Peyer's patch (tissue), 4 donors: ENCODE results near the gene UQCR11.

ENCODE experiments used
- POLR2A ChIP-seq, 2 donors: fragments of 450-650 bp; IDR thresholded peaks; one replicate each; pipeline ENCODE4 v1.5.1; 2017; ENCODE audit warnings: antibody characterized with exemption in 2 of 2, mild to moderate bottlenecking in 2 of 2, moderate library complexity in 2 of 2
- TF ChIP-seq, protein P1 (sequence below), 6 experiments: fragments of 450-650 bp in 4 of 6; fragments of 200-600 bp in 2 of 6; sonication (generic) in 1 of 6; IDR thresholded peaks; one replicate each; pipeline ENCODE4 v1.5.1; 2017 to 2019; ENCODE audit warnings: antibody characterized with exemption in 6 of 6, mild to moderate bottlenecking in 3 of 6, moderate library complexity in 1 of 6

DNA sequence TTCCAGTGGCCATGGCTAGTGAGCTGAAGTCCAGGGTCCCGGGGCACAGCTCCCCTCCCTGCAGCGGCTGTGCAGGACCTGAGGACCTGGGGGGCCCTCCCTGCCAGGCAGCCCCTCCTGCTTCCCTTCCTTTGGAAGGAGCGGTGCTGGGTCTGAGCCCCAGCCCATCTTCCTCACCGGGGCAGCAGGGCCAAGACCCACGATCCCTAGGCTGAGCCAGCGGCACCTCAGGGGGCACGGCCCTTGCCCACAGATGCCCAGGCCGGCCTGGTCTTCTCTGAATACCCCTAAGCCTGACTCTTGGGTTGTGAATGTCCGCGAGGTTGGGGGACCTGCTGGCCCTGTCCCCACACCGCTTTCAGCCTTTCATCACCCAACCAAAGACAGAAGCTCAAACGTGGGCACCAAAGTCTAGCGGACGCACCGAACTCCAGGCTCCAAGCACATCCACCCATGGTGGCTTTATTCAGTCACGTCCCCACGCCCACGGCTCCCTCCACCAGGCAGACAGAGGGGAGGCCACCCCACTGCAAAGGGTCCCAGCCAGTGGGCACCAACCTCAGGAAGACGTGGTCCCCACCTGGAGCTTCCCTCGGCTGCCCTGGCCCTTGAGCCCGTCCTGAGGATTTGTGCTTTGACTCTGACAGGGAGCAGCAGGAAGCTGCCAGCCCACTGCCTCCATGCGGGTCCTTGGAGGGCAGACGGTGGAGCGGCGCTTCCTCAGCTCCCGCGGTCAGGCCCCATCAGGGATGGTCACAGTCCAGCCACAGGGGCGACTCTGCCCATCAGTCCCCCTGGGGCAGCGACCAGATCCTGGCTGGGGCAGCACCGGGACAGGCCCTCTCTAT, 28.8 kb downstream of the UQCR11 start:
- TF ChIP-seq, protein P1, sequence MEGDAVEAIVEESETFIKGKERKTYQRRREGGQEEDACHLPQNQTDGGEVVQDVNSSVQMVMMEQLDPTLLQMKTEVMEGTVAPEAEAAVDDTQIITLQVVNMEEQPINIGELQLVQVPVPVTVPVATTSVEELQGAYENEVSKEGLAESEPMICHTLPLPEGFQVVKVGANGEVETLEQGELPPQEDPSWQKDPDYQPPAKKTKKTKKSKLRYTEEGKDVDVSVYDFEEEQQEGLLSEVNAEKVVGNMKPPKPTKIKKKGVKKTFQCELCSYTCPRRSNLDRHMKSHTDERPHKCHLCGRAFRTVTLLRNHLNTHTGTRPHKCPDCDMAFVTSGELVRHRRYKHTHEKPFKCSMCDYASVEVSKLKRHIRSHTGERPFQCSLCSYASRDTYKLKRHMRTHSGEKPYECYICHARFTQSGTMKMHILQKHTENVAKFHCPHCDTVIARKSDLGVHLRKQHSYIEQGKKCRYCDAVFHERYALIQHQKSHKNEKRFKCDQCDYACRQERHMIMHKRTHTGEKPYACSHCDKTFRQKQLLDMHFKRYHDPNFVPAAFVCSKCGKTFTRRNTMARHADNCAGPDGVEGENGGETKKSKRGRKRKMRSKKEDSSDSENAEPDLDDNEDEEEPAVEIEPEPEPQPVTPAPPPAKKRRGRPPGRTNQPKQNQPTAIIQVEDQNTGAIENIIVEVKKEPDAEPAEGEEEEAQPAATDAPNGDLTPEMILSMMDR (IDR thresholded peaks at IDR 0.05): no peak
- TF ChIP-seq POLR2A (IDR thresholded peaks at IDR 0.05): no peak
